ENCODE data around the gene HEXA. TPM values are rescaled to one million over a fixed set of nuclear protein-coding genes. Genes with fewer than 3 reads are reported as not detected.
"Not testable (repeated sequence)": the region's sequence is repeated elsewhere in the genome, so short reads cannot be mapped to it uniquely, and the experiment has no call there.

Gene HEXA
- total RNA-seq, 1 donor from 2014 or later = 123 TPM

GRCh38 chr15:72404356-72404755 is 28.5 kb upstream of the HEXA start:
- Mint-ChIP-seq H3K36me3 (ENCODE audit: low read depth, unreplicated experiment) (no peaks in the 10 kb centered on the region), H3K9me3 (ENCODE audit: unreplicated experiment) (no peaks in the 10 kb centered on the region), H3K4me3 (ENCODE audit: unreplicated experiment) (no peak overlapping the region), H3K27ac (ENCODE audit: unreplicated experiment) (peak overlapping the region; percentile 98), H3K4me1 (ENCODE audit: unreplicated experiment) (peaks cover 34% of the 10 kb centered on the region), H3K27me3 (ENCODE audit: unreplicated experiment) (peaks cover 2% of the 10 kb centered on the region)
- peak; percentile 20 for DNase-seq (ENCODE audit: low spot score)
- TF ChIP-seq CTCF (IDR thresholded peaks at IDR 0.05; ENCODE audit: unreplicated experiment) = no peak

GRCh38 chr15:72402726-72403125 is 26.9 kb upstream of the HEXA start:
- H3K36me3 Mint-ChIP-seq (ENCODE audit: low read depth, unreplicated experiment) = no peaks in the 10 kb centered on the region
- no peak for DNase-seq (ENCODE audit: low spot score)

GRCh38 chr15:72398648-72399047 is 22.8 kb upstream of the HEXA start:
- no peak for DNase-seq (ENCODE audit: low spot score)
- peaks cover 4% of the 10 kb centered on the region for H3K27me3 Mint-ChIP-seq (ENCODE audit: unreplicated experiment)
- TF ChIP-seq CTCF (IDR thresholded peaks at IDR 0.05; ENCODE audit: unreplicated experiment) = no peak
- peaks cover 12% of the 10 kb centered on the region for H3K4me1 Mint-ChIP-seq (ENCODE audit: unreplicated experiment)
- H3K9me3 Mint-ChIP-seq (ENCODE audit: unreplicated experiment) = no peaks in the 10 kb centered on the region
- no peak overlapping the region for H3K27ac Mint-ChIP-seq (ENCODE audit: unreplicated experiment)
- H3K4me3 Mint-ChIP-seq (ENCODE audit: unreplicated experiment) = no peak overlapping the region
- H3K36me3 Mint-ChIP-seq (ENCODE audit: low read depth, unreplicated experiment) = peaks cover 3% of the 10 kb centered on the region

More at GRCh38 chr15:72402726-72403125, 26.9 kb upstream of the HEXA start:
- H3K9me3 Mint-ChIP-seq (ENCODE audit: unreplicated experiment) = no peaks in the 10 kb centered on the region
- TF ChIP-seq CTCF (IDR thresholded peaks at IDR 0.05; ENCODE audit: unreplicated experiment) = no peak
- H3K4me1 Mint-ChIP-seq (ENCODE audit: unreplicated experiment) = peaks cover 36% of the 10 kb centered on the region
- no peak overlapping the region for H3K27ac Mint-ChIP-seq (ENCODE audit: unreplicated experiment)
- peaks cover 2% of the 10 kb centered on the region for H3K27me3 Mint-ChIP-seq (ENCODE audit: unreplicated experiment)
- no peak overlapping the region for H3K4me3 Mint-ChIP-seq (ENCODE audit: unreplicated experiment)

GRCh38 chr15:72397796-72398588 is 22.2 kb upstream of the HEXA start, which contains the start of gene TMEM202:
Gene TMEM202, plus strand, starts transcription at chr15:72398305. Its CDS starts 22 bp downstream, at chr15:72398327.
- DNase-seq (ENCODE audit: low spot score) = no peak
- no peak within 1 kb of the TSS for H3K4me3 Mint-ChIP-seq (ENCODE audit: unreplicated experiment)
- H3K36me3 Mint-ChIP-seq (ENCODE audit: low read depth, unreplicated experiment) = peaks cover 3% of the 10 kb centered on the region
- peaks cover 7% of the 10 kb centered on the region for H3K4me1 Mint-ChIP-seq (ENCODE audit: unreplicated experiment)
- peaks cover 4% of the 10 kb centered on the region for H3K27me3 Mint-ChIP-seq (ENCODE audit: unreplicated experiment)
- no peak within 1 kb of the TSS for H3K27ac Mint-ChIP-seq (ENCODE audit: unreplicated experiment)
- TF ChIP-seq CTCF (IDR thresholded peaks at IDR 0.05; ENCODE audit: unreplicated experiment) = no peak
- no peaks in the 10 kb centered on the region for H3K9me3 Mint-ChIP-seq (ENCODE audit: unreplicated experiment)

GRCh38 chr15:72396331-72396730 is 20.5 kb upstream of the HEXA start:
- H3K36me3 Mint-ChIP-seq (ENCODE audit: low read depth, unreplicated experiment); H3K27me3 Mint-ChIP-seq (ENCODE audit: unreplicated experiment); H3K4me3 Mint-ChIP-seq (ENCODE audit: unreplicated experiment); H3K9me3 Mint-ChIP-seq (ENCODE audit: unreplicated experiment); H3K27ac Mint-ChIP-seq (ENCODE audit: unreplicated experiment); DNase-seq (ENCODE audit: low spot score); H3K4me1 Mint-ChIP-seq (ENCODE audit: unreplicated experiment): not testable (repeated sequence)
